ENCODE results near the gene C2CD3.

The C2CD3 gene

DNA sequence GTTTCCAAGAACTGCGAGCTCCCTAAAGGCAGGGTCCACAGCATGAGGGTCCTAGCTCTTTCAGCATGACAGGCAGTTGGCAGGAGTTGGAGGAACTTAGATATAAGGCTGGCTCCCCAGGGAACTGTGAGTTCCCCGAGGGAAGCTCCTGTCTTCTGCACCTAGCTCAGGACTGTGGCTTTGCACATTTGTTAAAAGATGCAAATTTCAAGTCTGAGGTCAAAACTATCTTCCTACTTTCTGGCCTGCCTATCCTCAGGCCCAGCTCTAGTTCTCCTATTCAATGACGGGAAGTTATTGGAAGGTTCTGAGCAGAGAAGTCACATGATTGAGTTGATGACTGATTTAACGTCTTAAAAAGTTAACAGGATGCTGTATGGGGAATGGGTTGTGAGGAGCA is 150.3 kb downstream of the C2CD3 start:
- DNase-seq, result no peak

DNA sequence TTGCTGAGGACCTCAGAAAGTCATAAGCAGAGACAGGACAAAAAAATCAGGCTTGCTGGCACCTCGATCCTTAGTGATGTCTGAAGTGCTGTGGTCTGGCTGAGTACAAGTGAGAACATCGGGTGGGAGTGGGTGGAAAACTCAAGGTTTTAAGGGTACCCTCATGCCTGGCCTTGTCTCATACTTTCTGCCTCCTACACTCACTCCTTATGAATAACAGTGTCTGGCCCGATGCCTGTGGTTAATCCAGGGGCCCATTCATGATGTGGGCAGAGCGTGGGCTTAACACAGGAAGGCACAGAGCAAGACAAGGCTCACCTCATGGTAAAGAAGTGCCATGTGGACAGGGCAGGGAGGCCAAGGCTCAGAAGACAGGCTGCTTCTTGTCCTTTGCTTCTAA is 150.9 kb downstream of the C2CD3 start:
- DNase-seq, result peak in 3 of 58 donors; percentile 5 to 23 (median 13)

DNA sequence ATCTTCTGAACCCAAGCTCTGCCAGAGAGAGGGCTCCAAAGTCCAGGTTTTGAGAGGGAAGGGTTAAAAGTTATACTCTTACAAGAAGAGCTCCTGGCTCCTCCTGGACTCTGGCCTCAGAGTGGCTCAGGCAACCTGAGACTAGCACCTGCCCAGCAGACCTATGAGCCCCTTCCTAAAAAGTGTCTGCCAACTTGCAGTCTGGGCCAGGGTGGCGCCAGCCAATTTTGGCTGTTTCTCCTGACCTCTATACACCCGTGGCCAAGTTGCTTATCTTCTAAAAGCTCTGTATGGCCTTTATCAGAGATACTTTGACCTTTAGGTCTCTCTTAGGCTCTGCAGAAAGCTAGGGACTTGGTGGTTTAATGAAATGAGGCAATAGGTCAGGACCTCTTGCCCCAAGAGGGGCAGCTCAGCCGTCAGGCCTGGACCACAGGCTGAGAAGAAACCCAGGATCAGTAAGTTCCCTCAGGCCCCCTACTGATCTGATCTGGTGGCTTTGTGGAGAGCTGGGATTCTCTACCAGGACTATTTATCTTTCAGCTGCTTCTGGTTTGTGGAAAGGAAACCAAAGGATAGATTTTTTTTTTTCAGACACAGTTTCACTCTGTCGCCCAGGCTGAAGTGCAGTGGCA is 151.6 kb downstream of the C2CD3 start:
- DNase-seq, result no peak

DNA sequence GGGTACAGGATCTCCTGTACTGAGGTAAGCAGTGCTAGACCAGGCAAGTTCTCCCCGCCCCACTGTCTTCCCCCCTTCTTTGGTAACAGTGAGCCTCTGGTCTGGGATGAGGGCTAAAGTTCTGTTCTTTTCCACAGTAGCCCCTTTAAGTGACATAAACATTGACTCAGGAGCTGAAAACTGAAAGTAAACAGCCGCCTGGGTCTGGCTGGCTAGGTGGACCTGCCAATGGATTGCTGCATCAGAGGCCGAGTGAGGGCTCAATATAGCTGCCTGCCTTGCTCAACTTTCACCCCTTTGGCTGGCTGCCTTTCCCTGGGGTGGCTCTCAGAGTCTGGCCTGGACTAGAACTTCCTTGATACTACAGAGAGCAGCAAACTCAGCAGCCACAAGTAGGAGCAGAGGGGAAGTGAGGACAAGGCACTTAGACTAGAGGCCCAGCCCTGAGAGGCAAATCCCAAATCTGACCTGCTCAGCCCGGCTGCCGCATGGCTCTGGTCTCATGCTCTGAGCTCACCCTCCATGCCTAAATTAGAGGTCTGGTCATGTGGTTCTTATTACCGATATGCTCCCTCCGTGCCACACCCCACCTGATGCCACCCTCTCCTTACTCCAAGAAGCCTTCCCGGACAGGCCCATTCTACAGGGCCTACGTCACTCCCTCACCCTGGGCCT is 152.3 kb downstream of the C2CD3 start:
- peak in 51 of 58 donors; percentile 8 to 84 (median 46) for DNase-seq

DNA sequence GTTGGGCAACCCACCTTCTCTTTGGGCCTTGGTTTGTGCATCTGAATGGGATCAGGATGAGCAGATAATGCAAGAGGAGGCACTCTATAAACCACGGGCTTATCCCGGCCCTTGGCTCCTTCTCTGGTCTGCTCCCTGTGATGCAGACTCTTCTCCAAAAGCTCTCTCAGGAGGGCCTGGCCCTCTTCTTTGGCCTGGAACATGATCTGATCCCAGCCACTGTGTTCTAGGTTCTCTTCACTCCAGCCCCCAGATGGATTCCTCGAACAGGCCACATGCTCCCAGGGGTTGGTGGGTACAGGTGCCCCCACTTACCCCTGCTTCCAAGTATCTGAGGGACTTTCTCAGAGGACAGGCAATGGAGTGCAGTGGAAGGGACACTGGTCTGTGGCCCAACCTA is 153.2 kb downstream of the C2CD3 start:
- DNase-seq, result no peak

DNA sequence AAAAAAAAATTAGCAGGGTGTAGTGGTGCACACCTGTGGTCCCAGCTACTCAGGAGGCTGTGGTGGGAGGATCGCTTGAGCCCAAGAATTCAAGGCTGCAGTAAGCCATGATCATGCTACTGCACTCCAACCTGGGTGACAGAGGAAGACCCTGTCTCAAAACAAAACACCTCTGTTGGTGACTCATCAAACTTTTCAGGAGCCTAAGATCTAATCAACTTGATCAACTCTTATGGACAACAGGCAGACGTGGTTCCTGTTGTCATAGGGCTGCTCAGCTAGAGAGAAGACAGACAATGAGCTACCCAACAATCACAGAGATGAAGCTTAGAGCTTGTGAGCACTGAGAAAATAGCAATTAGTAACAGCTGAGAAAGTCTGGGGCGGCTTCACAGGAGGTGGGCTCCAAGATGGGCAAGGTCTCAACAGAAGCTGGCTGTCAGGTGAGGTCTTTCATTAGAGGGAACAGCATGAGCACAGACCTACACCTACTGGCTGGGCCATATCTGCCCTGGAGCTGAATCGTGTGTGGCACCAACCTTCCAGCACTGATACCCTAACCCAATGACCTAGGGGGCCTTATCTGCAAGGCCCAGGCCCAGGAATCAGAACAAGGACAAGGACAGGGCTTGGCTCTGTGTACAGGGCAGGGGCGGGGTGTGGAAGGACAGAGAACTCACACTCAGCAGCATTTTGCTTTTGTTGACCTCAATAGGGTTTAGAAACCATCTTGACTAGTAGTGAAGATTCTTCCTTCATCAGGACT is 154.7 kb downstream of the C2CD3 start:
- no peak for DNase-seq

DNA sequence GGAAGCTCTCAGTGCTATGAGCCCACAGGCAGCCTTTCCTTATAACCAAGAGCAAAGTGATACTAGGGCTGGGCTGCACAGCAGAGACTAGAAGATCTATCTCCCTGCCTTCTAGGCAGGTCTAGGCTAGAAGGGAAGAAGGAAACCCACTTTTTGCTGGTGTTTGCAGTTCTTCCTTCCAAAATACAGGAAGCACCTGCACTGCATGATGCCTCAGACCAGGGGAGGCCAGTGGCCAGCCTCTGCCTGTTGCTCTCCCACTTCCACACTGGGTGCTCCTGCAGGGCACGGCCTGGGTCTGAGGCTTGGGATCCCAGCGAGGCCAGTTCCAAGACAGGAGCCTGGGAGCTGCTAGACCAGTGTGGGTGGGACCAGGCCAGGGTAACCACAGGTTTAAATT is 155.9 kb downstream of the C2CD3 start:
- peak in 1 of 58 donors; percentile 14 for DNase-seq

DNA sequence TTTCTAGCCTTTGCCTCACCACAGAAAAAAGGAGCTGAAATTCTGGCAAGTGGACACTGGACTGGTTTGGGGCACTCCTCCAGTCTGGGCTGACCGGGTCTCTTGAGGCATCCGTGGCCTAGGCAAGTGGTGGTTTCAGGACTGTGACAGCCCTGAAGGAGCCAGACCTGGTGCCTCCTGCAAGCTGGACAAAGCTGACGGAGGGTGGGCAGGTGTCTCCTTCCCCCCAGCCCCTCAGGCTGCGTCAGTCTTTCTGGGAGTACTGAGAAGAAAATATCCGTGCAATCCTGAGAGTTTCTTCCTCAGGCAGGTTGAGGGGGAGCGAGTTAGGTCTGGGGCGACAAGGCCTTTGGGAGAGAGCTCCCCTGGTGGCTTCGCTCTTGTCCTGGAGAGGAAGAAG is 157.7 kb downstream of the C2CD3 start:
- DNase-seq, result no peak

DNA sequence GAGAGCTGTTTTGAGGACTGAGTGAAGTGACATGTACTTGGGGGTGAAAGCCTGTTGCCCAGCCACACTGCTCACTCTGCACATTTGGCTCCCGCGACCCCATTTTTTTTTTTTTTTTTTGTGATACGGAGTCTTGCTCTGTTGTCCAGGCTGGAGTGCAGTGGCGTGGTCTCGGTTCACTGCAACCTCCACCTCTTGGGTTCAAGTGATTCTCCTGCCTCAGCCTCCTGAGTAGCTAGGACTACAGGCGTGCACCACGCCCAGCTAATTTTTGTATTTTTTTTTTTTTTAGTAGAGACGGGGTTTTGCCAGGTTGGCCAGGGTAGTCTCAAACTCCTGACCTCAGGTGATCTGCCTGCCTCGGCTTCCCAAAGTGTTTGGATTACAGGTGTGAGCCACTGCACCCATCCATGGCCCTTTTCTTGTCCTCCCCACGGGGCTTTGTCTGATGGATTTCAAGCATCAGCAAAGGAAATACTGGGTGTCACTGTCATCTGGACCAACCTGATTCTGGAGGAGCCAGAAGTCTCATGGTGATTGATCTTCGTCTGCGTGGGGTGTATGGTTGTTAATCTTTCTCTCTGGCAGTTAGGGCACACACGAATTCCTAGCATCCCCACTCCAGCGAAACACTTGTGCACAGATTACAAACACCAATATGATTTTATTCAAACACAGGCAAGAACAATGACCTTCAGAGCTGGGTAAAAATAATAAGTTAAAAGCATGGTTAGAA is 158.6 kb downstream of the C2CD3 start:
- no peak for DNase-seq

DNA sequence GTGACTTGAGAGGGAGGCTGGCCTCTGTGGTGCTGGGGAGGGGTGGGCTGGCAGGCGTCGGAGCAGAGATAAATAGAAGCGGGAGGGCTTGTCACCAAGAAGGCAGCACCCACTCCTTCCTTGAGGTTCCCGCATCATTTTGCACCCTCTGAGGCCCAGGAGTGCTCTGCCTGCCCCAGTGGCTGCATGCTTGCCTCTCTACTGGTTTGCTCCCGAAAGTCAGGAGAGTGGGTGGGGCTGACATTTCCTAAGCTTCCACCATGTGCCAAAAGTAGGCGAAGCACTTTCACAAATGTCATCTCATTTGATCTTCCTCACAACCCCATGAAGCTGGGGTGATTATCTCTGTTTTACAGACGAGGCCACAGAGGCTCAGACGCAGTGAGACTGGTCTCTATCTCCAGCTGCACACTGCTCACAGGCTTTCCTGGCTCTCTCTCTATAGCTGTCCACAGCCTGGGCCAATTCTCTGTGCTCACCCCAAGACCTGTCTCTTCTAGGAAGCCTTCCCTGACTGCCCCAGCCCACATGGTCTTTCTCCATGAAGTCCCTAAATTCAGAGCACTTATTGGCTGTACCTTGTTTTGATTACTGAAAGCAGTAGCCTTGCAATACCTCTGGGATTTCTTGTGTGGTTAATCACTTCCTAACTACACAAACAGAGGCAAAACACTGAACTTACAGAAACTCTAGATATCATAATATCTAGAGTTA is 159.3 kb downstream of the C2CD3 start:
- DNase-seq, result no peak

DNA sequence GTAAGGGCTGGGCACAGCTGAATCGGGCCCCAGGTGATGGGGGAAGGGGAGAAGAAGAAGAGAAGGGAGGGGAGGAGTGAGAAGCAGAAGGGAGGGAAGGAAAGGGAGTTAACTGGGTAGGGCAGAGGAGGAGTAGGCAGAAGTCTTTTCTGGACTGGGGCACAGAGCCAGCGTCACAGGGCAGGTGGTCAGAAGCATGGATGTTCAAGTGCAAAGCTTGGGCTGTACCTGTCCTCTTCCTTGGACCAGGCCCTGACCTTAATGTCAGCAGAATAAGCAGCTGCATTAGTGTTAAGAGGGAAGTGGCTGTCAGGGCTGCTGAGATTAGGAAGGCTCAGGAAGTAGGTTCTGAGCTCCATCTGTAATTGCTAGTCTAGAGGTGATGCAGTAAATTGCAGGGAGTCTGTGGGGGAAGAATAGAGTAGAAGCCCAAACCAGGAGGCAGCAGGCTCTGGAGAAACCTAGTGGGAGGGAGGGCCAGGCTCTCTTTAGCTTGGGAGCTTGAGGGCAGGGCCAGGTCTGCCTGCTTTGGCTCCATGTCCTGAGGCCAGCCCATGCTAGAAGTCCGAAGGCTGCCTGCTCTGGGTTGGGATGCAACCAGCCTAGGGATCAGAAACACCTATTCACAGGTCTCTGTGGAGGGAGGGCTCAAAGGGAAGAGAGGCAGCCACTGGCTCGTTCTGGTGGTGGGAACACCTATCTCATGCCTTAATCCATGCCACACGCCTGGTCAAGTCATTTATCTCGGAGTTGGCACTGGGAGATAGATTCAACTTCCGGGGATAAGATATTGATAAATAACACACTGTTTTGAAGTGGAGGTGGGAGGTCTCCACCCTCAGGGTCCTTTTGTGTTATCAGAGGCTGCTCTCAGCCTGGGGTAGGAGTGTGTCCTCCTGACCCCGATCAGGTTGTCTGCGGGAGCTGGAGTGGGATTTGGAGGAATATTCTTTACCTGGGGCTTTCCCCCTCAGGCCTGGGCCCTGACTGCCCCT is 160.2 kb downstream of the C2CD3 start:
- DNase-seq, result no peak

DNA sequence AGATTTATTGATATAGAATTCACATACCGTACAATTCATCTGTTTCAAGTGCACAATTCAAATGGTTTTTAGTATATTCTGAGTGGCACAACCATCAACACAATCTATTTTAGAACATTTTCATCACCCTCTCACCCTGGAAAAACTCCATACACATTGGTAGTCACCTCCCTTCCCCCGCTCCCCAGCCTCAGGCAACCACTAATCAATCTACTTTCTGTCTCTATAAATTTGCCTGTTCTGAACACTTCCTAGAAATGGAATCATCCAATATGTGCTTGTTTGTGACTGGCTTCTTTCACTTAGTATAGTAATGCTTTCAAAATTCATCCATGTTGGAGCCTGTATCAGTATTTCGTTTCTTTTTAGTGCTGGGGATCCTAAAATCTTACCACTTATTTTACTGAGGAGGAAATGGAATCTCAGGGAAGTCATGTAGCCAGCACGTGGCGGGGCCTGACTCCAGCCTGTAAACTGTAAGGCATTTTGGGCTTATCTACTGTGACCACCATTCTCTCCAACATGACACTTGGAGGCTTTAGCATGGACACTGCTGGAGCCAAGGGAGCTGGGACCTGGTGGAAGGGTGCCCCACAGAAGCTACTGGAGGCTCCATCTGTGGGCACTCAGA is 161.0 kb downstream of the C2CD3 start:
- no peak for DNase-seq

DNA sequence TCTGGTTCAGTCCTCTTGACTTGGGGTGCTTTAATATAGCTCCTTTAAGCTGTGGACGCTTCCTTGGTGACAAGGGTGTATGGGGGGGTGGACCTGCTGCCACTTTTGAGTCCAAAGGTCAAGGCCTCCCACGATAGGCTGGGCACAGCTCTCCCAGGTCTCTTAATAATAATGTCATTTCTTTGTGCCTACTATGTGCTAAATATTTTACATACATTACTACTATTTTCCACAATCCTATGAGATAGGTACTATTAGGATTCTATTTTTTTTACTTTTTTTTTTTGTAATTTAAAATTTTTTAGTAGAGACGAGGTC is 161.6 kb downstream of the C2CD3 start:
- DNase-seq, result no peak

DNA sequence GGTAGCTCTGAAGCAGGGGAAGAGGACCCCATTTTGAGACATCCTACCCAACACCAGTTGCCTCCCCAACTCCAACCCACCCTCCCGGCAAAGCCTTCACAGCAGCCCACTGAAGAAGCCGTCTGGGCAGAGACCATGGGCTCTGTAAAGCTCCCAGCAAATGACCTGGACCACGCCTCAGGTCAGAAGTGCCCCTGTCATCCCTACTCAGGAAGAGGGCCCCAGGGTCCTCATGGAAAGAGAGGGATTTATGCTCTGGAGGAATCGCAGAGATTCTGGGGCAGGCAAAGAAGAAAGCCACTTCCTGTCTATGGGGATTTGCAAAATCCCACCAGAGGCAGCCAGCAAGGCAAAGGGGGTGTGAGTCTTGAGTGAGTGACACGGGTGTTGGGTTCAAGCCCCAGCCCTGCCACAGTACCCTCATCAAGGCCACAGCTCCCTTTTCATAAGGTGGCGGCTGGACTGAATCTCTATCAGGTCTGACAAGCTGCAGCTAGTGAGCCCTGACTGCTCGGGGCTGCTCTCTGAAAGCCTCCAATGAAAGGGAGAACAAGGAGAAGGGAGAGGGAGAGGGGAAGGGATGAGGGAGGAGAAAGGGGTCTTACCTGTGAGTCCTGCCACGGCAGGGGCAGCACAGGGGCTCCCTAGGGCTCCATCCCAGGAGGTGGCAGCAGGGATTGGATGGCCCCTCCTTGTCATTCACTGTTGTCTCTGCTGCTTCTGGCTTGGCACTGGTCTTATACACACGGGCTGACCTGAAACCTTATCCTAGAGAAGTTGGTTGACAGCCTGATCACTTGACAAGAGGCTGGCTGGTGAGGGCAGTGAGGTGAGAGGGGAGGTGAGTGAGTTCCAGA is 162.2 kb downstream of the C2CD3 start, which contains the start of gene UCP3:
UCP3 (minus strand) TSS at position 713 of the 857 bp plus-strand sequence. CDS start 2,043 bp downstream, outside the sequence.
- no peak for DNase-seq

DNA sequence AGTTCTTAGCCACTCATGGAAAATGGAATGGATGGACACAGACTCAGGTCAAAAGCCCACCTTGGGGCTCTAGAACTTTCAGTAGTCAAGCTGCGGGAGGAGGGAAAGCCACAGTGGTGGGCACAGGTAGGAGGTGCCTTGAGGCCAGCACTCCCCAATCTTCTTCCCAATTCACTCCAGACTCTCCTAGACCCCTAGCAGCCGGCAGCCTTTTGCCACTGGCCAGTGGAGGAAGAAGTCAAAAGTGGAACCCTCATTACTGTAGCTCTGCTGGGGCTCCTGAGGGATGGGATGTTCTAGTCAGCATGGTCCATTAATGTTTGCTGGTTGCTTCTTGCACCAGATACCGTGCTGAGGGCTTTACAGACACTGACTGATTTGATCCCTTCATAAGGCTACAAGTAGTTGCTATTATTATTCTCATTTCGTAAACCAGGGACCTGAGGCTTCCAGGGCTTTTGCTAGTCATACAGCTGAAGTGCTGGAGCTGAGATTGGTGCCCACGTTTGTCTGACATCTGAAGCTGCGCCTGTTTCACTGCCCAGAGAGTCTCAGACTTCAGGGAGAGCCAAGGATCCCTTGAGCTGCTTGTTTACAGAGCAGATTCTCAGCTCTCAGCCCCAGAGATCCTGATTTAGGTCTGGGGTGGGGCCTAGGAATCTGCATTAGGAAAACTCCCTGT is 163.0 kb downstream of the C2CD3 start:
- no peak for DNase-seq

DNA sequence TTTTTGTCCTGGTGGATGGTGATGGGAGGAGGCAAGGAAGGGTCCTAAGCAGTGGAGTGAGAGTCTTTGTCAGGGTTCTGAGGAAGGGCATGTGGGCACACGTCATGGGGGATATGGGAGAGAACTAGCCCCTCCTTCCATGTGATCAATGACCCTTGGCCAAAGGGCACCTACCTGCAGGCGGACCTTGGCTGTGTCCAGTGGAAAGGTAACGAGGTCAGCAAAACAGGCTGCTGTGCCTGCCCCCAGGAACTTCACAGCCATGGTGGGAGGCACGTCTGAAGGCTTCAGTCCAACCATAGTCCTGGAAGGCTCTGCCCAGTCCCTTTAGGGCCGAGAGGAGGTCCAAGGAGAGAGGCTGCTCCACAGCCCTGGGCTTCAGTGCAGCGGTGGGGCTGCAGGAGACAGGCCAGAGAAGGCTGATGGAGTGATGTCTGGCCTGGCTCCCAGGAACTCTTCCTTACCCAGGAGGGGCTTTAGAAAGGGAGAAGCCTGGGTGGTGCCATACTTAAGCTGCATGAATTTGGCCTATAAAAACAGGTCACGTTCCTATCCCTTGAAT is 164.0 kb downstream of the C2CD3 start:
- no peak for DNase-seq

DNA sequence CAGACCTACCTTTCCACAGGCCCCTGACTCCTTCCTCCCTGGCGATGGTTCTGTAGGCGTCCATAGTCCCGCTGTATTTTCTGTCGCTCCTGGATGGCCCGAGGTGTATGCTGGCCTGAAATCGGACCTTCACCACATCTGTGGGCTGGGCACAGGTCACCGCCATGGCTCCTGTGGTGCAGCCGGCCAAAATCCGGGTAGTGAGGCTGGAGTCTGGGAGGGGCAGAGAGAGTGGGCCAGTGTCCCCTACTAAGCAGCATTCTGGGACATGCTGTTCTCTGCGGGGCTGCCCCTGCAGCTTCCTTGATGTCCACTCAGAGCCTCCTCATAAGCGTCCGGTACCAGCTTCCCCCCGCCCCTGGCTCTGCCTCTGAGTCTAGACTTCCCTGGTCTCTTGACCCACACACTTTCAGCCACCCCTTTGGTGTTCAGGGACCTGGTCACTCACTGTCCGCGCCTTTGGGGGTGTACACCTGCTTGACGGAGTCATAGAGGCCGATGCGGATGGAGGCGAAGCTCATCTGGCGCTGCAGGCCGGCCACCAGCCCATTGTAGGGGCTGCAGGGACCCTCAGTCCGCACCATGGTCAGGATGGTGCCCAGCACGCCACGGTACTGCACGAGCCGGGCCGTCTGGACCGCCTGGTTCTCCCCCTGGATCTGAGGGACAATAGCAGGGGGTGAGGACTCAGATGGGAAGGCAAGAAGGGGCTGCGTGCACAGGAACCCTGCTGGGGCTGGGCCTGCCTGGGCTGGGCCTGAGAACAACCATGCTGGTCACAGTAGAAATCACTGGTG is 164.9 kb downstream of the C2CD3 start:
- no peak for DNase-seq
